CD4-positive, alpha-beta T cell treated with Interleukin-4 for 1 hour (primary cell): ENCODE data around the gene ZAP70.

Experiments
- DNase-seq, 2 donors: peaks; one replicate each; pipeline ENCODE4 v3.0.0-alpha.2; 2020 to 2022

The ZAP70 gene

GRCh38 chr2:97735161-97735561, 21.8 kb downstream of the ZAP70 start:
- DNase-seq = no peak

- DNase-seq = no peak
These were observed 22.8 kb downstream of the ZAP70 start for GRCh38 chr2:97736185-97736584.

- no peak for DNase-seq
These were observed 23.4 kb downstream of the ZAP70 start for GRCh38 chr2:97736608-97737330.

GRCh38 chr2:97737421-97738178, 24.2 kb downstream of the ZAP70 start:
- no peak for DNase-seq

- DNase-seq = no peak
These were observed 25.0 kb downstream of the ZAP70 start for GRCh38 chr2:97738179-97739019.

- no peak for DNase-seq
These were observed 25.9 kb downstream of the ZAP70 start for GRCh38 chr2:97739020-97739892.

GRCh38 chr2:97739893-97740245, 26.5 kb downstream of the ZAP70 start:
- DNase-seq = no peak

GRCh38 chr2:97740590-97741182, 27.3 kb downstream of the ZAP70 start:
- DNase-seq = peak; percentile 40 to 57

- no peak for DNase-seq
These were observed 27.9 kb downstream of the ZAP70 start for GRCh38 chr2:97741251-97741650.

- DNase-seq = no peak
These were observed 28.3 kb downstream of the ZAP70 start for GRCh38 chr2:97741686-97742085.

GRCh38 chr2:97742381-97742847, 29.0 kb downstream of the ZAP70 start:
- peak in 1 of 2 donors; percentile 33 for DNase-seq

GRCh38 chr2:97743913-97744312, 30.5 kb downstream of the ZAP70 start:
- no peak for DNase-seq

- peak; percentile 52 to 61 for DNase-seq
These were observed 32.2 kb downstream of the ZAP70 start for GRCh38 chr2:97745474-97746174.

GRCh38 chr2:97747285-97747684, 33.9 kb downstream of the ZAP70 start:
- DNase-seq = peak in 1 of 2 donors; percentile 31

GRCh38 chr2:97747716-97748115, 34.3 kb downstream of the ZAP70 start:
- DNase-seq = no peak

- no peak for DNase-seq
These were observed 36.2 kb downstream of the ZAP70 start for GRCh38 chr2:97749581-97749980.

- no peak for DNase-seq
These were observed 36.6 kb downstream of the ZAP70 start for GRCh38 chr2:97750017-97750416.

- no peak for DNase-seq
These were observed 38.4 kb downstream of the ZAP70 start for GRCh38 chr2:97751752-97752151.

GRCh38 chr2:97752342-97753334, 39.3 kb downstream of the ZAP70 start:
- no peak for DNase-seq
